IPS-18c (cell line): ENCODE data around the gene NPAS3.

Experiments used
- H3K4me3 ChIP-seq: 2 replicates; pipeline ENCODE4 v1.7.0; 2013; ENCODE audit warnings: low read depth, mild to moderate bottlenecking, low read length, moderate library complexity; ENCODE audit not compliant: insufficient read depth
- H3K9me3 ChIP-seq: one replicate; pipeline ENCODE4 v1.6.1; 2013; ENCODE audit warnings: mild to moderate bottlenecking, low read length, moderate library complexity; ENCODE audit not compliant: control insufficient read depth, insufficient read depth

The NPAS3 gene

DNA sequence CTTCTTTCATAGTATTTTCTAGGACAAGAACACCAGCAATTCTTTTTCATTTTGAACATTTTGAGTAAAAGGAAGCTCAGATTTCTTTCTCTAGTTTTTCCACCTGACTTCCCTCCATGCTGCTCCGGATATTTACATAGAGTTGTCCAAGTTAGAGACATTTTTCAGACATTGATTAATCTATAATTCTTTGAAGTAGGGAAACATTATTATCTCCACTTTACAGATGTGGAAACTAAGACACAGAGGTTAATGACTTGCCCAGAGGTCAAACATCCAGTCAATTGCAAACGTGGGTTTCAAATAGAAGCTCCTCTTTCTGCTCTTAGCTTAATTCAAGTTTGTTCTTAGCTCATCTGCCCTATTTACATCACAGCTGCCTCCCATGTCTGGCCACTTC is 873.9 kb downstream of the NPAS3 start:
- Histone ChIP-seq H3K9me3 (no peaks in the 10 kb centered on the region), H3K4me3 (no peak overlapping the region)

DNA sequence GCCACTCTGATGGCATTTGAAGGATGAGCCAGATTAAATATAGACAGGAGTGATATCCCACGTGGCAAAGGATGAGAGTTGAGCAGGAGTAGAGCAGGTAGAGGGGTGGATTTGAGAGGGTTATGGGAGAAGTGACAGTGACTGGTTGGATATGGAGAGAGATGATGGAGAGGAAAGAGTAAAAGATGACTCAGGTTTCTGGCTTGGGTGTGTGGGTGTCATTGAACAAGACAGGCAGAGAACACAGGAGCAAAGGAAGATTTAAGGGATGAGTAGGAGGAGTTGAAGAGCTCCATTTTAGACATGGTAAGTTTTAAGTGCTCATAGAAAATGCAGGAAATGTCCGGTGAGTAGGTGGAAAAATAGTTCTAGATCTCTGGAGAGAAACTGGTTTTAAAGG is 875.3 kb downstream of the NPAS3 start:
- H3K4me3 ChIP-seq = no peak overlapping the region
- no peaks in the 10 kb centered on the region for H3K9me3 ChIP-seq

DNA sequence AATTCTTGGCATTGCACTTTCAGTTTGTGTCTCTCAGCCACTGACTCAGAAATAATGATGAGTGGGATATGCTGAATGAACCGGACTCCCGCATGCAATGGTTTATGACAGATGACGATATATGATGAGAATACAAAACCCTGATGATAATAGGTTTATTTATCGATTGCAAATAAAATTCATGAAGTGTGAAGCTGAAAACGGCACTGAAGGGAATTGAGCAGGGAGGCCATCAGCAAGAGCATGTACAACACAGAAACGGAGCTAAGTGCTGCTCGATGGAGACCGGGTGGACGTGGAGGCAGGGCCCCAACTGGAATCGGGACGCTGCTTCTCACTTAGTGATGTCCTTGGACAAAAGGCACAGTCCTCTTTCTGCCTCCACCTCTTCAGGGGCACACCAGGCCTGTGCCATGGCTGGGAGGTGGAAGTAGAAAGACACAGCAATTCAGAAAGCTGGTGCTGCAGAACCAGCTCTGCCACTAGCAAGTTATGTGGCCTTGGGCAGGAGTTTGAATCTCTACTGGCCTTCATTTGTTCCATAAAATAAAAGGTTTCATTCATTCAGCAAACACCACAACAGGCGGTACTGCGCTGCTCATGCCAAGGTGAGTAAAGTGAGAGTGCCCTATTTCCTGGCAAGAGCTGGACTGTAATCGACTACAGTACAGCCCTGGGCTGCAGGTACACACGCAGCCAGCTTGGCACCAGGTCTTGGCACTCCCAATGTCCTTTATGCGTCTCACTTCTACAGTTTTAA is 895.2 kb downstream of the NPAS3 start:
- no peak overlapping the region for H3K4me3 ChIP-seq
- no peaks in the 10 kb centered on the region for H3K9me3 ChIP-seq

DNA sequence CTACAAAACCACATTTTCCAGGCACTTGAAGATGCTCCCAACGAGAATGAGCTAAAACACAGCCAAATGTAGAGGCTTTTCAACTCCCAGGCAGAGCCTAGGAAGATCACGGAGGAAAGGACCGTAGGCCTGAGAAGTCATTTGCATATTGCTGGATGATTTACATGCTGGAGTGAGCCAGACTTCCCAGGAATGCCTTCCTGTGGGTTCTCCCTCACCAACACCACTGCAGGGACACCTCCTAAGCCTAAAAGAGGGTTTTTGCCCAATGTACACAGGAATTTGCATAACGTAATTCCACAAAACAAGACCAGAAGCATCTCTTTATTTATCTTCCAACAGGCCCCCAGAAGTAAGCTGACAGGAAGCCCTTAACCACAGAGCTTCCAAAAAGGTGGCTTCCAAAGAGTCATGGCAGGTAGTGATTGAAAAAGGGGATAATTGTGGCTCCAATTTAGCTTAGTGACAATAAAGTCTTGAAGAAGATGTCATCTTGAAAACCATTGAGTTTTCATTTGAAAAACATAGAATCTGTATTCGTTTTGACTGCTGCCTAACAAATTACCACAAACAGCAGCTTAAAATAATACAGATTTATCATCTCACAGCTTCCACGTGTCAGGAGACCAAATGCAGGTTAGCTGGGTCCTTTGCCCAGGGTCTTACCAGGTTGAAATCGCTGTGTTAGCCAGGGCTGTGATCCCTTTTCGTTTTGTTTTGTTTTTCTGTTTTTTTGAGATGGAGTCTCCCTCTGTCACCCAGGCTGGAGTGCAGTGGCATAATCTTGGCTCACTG is 896.0 kb downstream of the NPAS3 start:
- H3K9me3 ChIP-seq = no peaks in the 10 kb centered on the region
- H3K4me3 ChIP-seq = no peak overlapping the region

DNA sequence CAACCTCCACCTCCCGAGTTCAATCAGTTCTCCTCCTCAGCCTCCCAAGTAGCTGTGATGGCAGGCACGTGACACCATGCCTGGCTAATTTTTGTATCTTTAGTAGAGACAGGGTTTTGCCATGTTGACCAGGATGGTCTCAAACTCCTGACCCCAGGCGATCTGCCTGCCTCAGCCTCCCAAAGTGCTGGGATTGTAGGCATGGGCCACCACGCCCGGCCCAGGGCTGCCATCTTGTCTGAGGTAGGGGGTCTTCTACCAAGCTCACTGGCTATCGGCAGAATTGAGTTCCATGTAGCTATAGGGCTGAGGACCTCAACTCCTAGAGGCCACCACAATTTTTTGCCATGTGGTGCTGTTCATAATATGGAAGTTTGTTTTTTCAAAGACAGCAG is 896.6 kb downstream of the NPAS3 start:
- Histone ChIP-seq H3K4me3 (no peak overlapping the region), H3K9me3 (no peaks in the 10 kb centered on the region)

- no peak overlapping the region for H3K4me3 ChIP-seq
- no peaks in the 10 kb centered on the region for H3K9me3 ChIP-seq
Measured at GRCh38 chr14:33835677-33836076, 897.0 kb downstream of the NPAS3 start.

DNA sequence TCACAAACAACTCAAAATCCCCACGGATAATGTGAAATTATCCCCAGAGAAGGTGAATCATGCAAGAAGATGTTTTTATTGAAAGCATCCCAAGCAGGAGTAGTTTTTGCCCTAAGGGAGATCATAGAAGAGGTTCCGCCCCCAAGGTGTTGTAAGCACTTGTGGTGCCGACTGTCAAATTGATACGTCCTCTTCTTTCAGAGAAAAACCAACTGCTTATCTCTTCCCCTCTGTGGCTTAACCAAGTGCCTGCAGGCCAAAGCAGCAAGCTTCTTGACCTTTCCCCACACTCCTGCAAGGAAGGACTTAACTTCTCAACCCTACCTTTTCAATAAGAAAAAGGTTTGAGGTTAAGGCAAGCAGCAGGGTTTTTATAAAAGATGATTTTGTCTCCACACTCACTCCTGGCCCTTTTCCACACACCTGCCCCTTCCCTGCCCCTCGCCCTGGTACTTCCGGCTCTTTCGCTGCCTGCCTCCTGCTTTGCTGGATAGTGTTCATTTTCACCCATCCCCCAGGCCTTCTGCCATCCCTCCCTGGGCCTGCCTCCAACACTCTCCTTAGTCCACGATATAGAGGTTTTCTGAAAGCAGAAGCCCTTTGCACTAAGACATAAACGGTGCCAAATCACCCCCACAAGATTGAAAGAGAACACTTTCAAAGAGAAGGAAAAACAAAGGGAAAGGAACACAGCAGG is 897.7 kb downstream of the NPAS3 start:
- Histone ChIP-seq H3K9me3 (no peaks in the 10 kb centered on the region), H3K4me3 (no peak overlapping the region)

- Histone ChIP-seq H3K9me3 (no peaks in the 10 kb centered on the region), H3K4me3 (no peak overlapping the region)
Measured at GRCh38 chr14:33836900-33837577, 898.4 kb downstream of the NPAS3 start.

GRCh38 chr14:33837943-33838683 is 899.4 kb downstream of the NPAS3 start:
- no peaks in the 10 kb centered on the region for H3K9me3 ChIP-seq
- no peak overlapping the region for H3K4me3 ChIP-seq

- H3K9me3 ChIP-seq = no peaks in the 10 kb centered on the region
- H3K4me3 ChIP-seq = no peak overlapping the region
Measured at GRCh38 chr14:33839193-33840076, 900.8 kb downstream of the NPAS3 start.

- no peak overlapping the region for H3K4me3 ChIP-seq
- no peaks in the 10 kb centered on the region for H3K9me3 ChIP-seq
Measured at GRCh38 chr14:33840797-33841196, 902.1 kb downstream of the NPAS3 start.

GRCh38 chr14:33842299-33842698 is 903.6 kb downstream of the NPAS3 start:
- no peaks in the 10 kb centered on the region for H3K9me3 ChIP-seq
- no peak overlapping the region for H3K4me3 ChIP-seq

DNA sequence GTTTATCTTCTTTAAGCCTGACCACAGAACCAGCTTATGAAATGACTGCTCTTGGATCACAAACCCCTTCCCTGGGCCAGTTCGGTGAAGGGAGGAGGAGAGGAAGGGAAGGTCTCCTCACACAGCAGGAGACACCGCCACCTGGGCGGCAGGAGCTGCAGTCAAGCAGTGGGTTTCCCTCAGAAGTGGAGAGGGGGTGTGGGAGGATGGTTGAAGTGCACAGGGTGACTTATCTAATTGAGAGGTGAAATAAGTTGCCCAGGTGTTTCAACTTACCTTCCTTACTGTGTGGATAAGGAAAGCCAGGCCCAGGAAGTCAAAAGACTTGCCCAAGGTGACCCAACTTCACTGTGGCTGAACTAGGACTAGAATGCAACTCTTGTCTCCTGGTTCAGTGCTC is 905.4 kb downstream of the NPAS3 start:
- Histone ChIP-seq H3K9me3 (no peaks in the 10 kb centered on the region), H3K4me3 (no peak overlapping the region)

DNA sequence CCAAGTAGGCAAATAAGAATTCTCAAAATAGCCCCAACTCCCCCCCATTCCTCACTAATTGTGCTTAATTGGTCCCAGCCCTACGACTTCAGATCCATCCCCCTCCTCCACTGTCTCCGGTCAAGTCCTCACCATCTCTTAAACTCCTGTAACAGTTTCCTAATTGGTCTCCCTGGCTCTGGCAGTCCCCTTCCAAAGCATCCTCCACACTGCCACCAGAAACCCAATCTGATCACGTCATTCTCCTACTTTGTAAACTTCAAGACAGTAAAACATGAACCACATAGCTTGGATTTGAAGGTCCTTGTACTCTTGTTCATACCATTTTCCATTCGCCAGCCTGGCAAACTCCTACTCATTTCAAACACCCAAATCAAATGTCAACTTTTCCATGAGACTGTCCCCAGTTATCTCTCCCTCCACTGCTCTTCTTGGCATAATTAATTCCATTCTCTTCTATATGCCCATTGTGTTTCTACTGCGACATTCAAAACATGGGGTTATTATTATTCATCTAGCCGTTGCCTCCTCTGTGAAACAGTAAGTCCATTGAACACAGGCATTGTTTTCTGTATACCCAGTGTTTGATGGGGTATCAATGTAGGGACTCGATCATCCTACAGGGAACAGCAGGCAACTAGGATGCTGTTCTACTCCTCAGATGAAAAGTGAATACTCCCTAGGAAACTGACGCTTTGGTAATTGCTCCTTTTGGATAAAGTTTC is 907.6 kb downstream of the NPAS3 start:
- no peak overlapping the region for H3K4me3 ChIP-seq
- H3K9me3 ChIP-seq = no peaks in the 10 kb centered on the region

DNA sequence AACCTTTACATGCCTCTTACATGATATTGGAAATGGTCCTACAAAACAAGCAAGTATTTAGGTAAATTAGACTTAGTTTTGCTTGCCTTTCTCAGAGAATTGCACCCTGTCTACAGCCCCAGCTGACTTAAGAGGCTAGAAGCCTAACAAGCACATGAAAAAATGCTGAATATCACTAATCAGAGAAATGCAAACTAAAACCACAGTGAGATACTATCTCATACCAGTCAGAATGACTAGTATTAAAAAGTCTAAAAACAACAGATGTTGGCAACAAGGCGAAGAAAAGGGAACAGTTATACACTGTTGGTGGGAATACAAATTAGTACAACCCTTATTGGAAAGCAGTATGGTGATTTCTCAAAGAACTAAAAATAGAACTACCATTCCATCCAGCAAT is 908.4 kb downstream of the NPAS3 start:
- Histone ChIP-seq H3K9me3 (no peaks in the 10 kb centered on the region), H3K4me3 (no peak overlapping the region)
